Loucy (cell line): Measurements from ENCODE around the gene CYP19A1.

Experiments used
- CTCF ChIP-seq: fragments of 200-600 bp; sonication (generic); conservative IDR thresholded peaks from 2 replicates; pipeline ENCODE4 v1.5.1; 2014; ENCODE audit warnings: mild to moderate bottlenecking, antibody characterized with exemption, low read length
- EZH2phosphoT487 ChIP-seq: fragments of 200-600 bp; IDR thresholded peaks from 2 replicates; pipeline ENCODE4 v1.6.1; 2018; ENCODE audit warnings: antibody characterized with exemption, mild to moderate bottlenecking, moderate library complexity, borderline replicate concordance

GRCh38 chr15:51168700-51169099, 169.7 kb downstream of the CYP19A1 start:
- TF ChIP-seq CTCF: no peak
- no peak for TF ChIP-seq EZH2phosphoT487
